ENCODE results near the gene ARMH1. TPM values are rescaled to one million over a fixed set of nuclear protein-coding genes. Genes with fewer than 3 reads are reported as not detected.

ARMH1 gene
- total RNA-seq, 1 donor from 2014 or later: 4.7 TPM

GRCh38 chr1:44739307-44740178 is 65.0 kb downstream of the ARMH1 start, which contains the start of gene KIF2C:
Gene KIF2C (plus strand): TSS chr1:44739837. CDS start chr1:44739933, 96 bp downstream.
- Histone ChIP-seq H3K4me3 (ENCODE audit: low read depth, low read length) (peak within 1 kb of the TSS; percentile 48), H3K36me3 (ENCODE audit: control insufficient read depth, insufficient read depth, low read length) (no peaks in the 10 kb centered on the region), H3K27me3 (ENCODE audit: control insufficient read depth, insufficient read depth, low read length) (no peaks in the 10 kb centered on the region)
- DNase-seq (ENCODE audit: low read depth): peak; percentile 90
- no peak for TF ChIP-seq CTCF (IDR thresholded peaks at IDR 0.05; ENCODE audit: insufficient read depth, low read length, poor library complexity, severe bottlenecking)

- Histone ChIP-seq H3K4me3 (ENCODE audit: low read depth, low read length) (peak overlapping the region; percentile 48), H3K36me3 (ENCODE audit: control insufficient read depth, insufficient read depth, low read length) (no peaks in the 10 kb centered on the region), H3K27me3 (ENCODE audit: control insufficient read depth, insufficient read depth, low read length) (no peaks in the 10 kb centered on the region)
- no peak for TF ChIP-seq CTCF (IDR thresholded peaks at IDR 0.05; ENCODE audit: insufficient read depth, low read length, poor library complexity, severe bottlenecking)
- DNase-seq (ENCODE audit: low read depth): no peak
Measured at GRCh38 chr1:44740179-44740617, 65.7 kb downstream of the ARMH1 start.

GRCh38 chr1:44743211-44743610 is 68.7 kb downstream of the ARMH1 start:
- DNase-seq (ENCODE audit: low read depth): no peak
- TF ChIP-seq CTCF (IDR thresholded peaks at IDR 0.05; ENCODE audit: insufficient read depth, low read length, poor library complexity, severe bottlenecking): no peak
- Histone ChIP-seq H3K36me3 (ENCODE audit: control insufficient read depth, insufficient read depth, low read length) (peaks cover 1% of the 10 kb centered on the region), H3K27me3 (ENCODE audit: control insufficient read depth, insufficient read depth, low read length) (no peaks in the 10 kb centered on the region), H3K4me3 (ENCODE audit: low read depth, low read length) (no peak overlapping the region)

GRCh38 chr1:44747878-44748277 is 73.4 kb downstream of the ARMH1 start:
- Histone ChIP-seq H3K4me3 (ENCODE audit: low read depth, low read length) (no peak overlapping the region), H3K36me3 (ENCODE audit: control insufficient read depth, insufficient read depth, low read length) (peaks cover 1% of the 10 kb centered on the region), H3K27me3 (ENCODE audit: control insufficient read depth, insufficient read depth, low read length) (no peaks in the 10 kb centered on the region)
- no peak for TF ChIP-seq CTCF (IDR thresholded peaks at IDR 0.05; ENCODE audit: insufficient read depth, low read length, poor library complexity, severe bottlenecking)
- DNase-seq (ENCODE audit: low read depth): no peak

- Histone ChIP-seq H3K36me3 (ENCODE audit: control insufficient read depth, insufficient read depth, low read length) (peaks cover 4% of the 10 kb centered on the region), H3K4me3 (ENCODE audit: low read depth, low read length) (no peak overlapping the region), H3K27me3 (ENCODE audit: control insufficient read depth, insufficient read depth, low read length) (no peaks in the 10 kb centered on the region)
- no peak for DNase-seq (ENCODE audit: low read depth)
- TF ChIP-seq CTCF (IDR thresholded peaks at IDR 0.05; ENCODE audit: insufficient read depth, low read length, poor library complexity, severe bottlenecking): no peak
Measured at GRCh38 chr1:44757420-44757819, 82.9 kb downstream of the ARMH1 start.
